ENCODE results near the gene CD59. TPM values are rescaled to one million over a fixed set of nuclear protein-coding genes. Genes with fewer than 3 reads are reported as not detected.

CD59 gene
- total and polyA plus RNA-seq, 9 of the 15 experiments (the other 6 are each of a cell fraction or from before 2014, with no cell fraction given), result 38.1 to 338 (median 173) TPM

DNA sequence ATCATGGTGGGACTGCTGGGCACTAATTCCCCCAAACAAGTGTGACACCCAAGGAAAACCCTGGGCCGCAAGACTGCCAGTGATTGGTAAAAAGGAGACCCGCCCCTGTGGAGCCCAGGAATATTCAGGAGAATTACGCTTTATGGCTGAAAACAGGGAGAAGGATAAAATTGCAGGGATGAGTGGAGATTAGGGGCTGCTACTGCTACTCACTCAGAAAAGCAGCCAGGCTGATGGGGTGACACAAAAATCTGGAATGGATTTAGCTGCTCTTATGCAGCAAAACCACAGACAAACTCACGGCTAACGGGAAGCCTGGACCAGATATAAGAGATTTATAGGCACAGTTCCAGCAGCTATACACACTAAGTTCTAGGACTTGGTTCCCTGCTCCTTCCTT lies 42.5 kb upstream of the CD59 start (continued):
- TF ChIP-seq, protein P1, sequence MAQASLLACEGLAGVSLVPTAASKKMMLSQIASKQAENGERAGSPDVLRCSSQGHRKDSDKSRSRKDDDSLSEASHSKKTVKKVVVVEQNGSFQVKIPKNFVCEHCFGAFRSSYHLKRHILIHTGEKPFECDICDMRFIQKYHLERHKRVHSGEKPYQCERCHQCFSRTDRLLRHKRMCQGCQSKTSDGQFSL (CRISPR knock-in tag; IDR thresholded peaks at IDR 0.05), result no peak
- TF ChIP-seq, protein P1 (tag; IDR thresholded peaks at IDR 0.05), result no peak
- no peak for TF ChIP-seq TAL1 (IDR thresholded peaks at IDR 0.05)
- TF ChIP-seq ZSCAN29 (IDR thresholded peaks at IDR 0.05), result no peak
- TF ChIP-seq ZNF561 (CRISPR knock-in tag; conservative IDR thresholded peaks at IDR 0.05), result no peak
- TF ChIP-seq NUFIP1 (IDR thresholded peaks at IDR 0.05; ENCODE audit: partially characterized antibody), result no peak
- TF ChIP-seq ZNF551 (CRISPR knock-in tag; IDR thresholded peaks at IDR 0.05), result no peak
- TF ChIP-seq, protein P2, sequence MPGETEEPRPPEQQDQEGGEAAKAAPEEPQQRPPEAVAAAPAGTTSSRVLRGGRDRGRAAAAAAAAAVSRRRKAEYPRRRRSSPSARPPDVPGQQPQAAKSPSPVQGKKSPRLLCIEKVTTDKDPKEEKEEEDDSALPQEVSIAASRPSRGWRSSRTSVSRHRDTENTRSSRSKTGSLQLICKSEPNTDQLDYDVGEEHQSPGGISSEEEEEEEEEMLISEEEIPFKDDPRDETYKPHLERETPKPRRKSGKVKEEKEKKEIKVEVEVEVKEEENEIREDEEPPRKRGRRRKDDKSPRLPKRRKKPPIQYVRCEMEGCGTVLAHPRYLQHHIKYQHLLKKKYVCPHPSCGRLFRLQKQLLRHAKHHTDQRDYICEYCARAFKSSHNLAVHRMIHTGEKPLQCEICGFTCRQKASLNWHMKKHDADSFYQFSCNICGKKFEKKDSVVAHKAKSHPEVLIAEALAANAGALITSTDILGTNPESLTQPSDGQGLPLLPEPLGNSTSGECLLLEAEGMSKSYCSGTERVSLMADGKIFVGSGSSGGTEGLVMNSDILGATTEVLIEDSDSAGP (CRISPR knock-in tag; IDR thresholded peaks at IDR 0.05), result no peak
- no peak for TF ChIP-seq SRF (CRISPR knock-in tag; IDR thresholded peaks at IDR 0.05)
- TF ChIP-seq GTF2A2 (tag; IDR thresholded peaks at IDR 0.05), result no peak

DNA sequence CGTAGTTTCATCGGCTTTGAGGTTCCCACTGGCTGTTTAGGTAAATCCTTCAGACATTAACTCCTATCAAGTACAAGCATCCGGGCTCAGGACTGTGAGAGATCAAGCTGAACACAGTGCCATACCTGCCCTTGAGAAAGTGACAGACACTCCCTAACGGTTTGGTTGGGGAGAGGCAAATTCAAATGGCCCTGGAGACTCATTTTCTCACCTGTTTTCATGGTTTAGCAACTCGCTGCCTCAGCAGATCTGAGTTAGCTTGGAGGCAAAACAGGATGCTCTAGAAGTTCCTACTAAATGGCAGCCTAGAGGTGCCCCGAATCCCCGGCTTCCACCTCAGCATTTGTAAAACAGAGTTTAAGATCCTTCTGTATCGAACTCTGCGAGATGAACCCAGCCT lies 41.7 kb upstream of the CD59 start:
- ChIA-PET POLR2A (no interaction called here), CTCF (ENCODE audit: low intra/inter-chr PET ratio) (no interaction called here)
- H4K20me1 ChIP-seq (replicated peaks; ENCODE audit: control insufficient read depth, insufficient read depth, low read length), result no peaks in the 10 kb centered on the region
- H3K9me1 ChIP-seq (ENCODE audit: control insufficient read depth, insufficient read depth, low read length), result no peaks in the 10 kb centered on the region
- peaks cover 13% of the 10 kb centered on the region for H3K79me2 ChIP-seq (ENCODE audit: control insufficient read depth, insufficient read depth, low read length)
- no peak overlapping the region for H3K27ac ChIP-seq (ENCODE audit: extremely low read depth, low read depth, low read length)
- H3K36me3 ChIP-seq (ENCODE audit: control insufficient read depth, insufficient read depth, low read length), result no peaks in the 10 kb centered on the region
- H2AFZ ChIP-seq (ENCODE audit: low read depth, low read length), result no peak overlapping the region
- H3K4me2 ChIP-seq (ENCODE audit: insufficient read depth, low read length), result no peak overlapping the region
- DNase-seq (ENCODE audit: extremely low read depth in 1 of 4, low spot score in 3 of 4) (no peak), ATAC-seq (no peak), FAIRE-seq (no peak)
- peaks cover 36 to 37% of the 10 kb centered on the region in 2 experiments for H3K27me3 ChIP-seq (ENCODE audit: control insufficient read depth in 2 of 2, insufficient read depth in 2 of 2, low read length in 2 of 2)
- in situ Hi-C loops (cut with MboI), result no loop called here
- no peak overlapping the region for H3K4me3 ChIP-seq
- BruUV-seq (replicated peaks), result no TSS peak
- no peak overlapping the region; a peak in 1 of 4 replicates for H3K9ac ChIP-seq (ENCODE audit: insufficient read depth in 1 of 2, low read depth in 2 of 2, low read length in 2 of 2)
- peaks cover 8 to 16% of the 10 kb centered on the region in 2 experiments; a peak in 4 of 5 replicates for H3K4me1 ChIP-seq (replicated peaks in 1 of 2; ENCODE audit: control insufficient read depth in 2 of 2, insufficient read depth in 2 of 2, low read length in 2 of 2)
- intact Hi-C loops (cut with micrococcal nuclease), result no loop called here
- no peaks in the 10 kb centered on the region for H3K9me3 ChIP-seq (replicated peaks; ENCODE audit: control insufficient read depth, insufficient read depth, low read depth, low read length)
- WGBS (ENCODE audit: insufficient coverage, low coverage, missing lambda C conversion rate), result 6% methylated on average over 9 of the region's 9 CpGs
- TF ChIP-seq ZNF124 (CRISPR knock-in tag; IDR thresholded peaks at IDR 0.05), result no peak
- no peak for TF ChIP-seq SAFB (IDR thresholded peaks at IDR 0.05; ENCODE audit: borderline replicate concordance, low read depth, low read length)
- TF ChIP-seq, protein P3, sequence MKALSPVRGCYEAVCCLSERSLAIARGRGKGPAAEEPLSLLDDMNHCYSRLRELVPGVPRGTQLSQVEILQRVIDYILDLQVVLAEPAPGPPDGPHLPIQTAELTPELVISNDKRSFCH (CRISPR knock-in tag; IDR thresholded peaks at IDR 0.05), result no peak
- TF ChIP-seq, protein P3 (tag; IDR thresholded peaks at IDR 0.05), result no peak
- TF ChIP-seq NFYB (IDR thresholded peaks at IDR 0.05; ENCODE audit: extremely low read depth, insufficient read length), result no peak
- TF ChIP-seq KLF1 (tag; IDR thresholded peaks at IDR 0.05), result no peak

All from K562 (cell line).